SK-N-MC (cell line): ENCODE measurements around the gene RNASEH2A.

ENCODE experiments used
- EZH2 ChIP-seq: fragments of 200-600 bp; sonication (generic); IDR thresholded peaks from one replicate; pipeline ENCODE4 v1.6.1; 2017; ENCODE audit warnings: antibody characterized with exemption
- POLR2AphosphoS5 ChIP-seq: IDR thresholded peaks from 2 replicates; pipeline ENCODE4 v1.6.1; 2012; ENCODE audit warnings: mild to moderate bottlenecking, low read depth, low read length, borderline replicate concordance

- TF ChIP-seq POLR2AphosphoS5: no peak
- no peak for TF ChIP-seq EZH2
Observed at GRCh38 chr19:12794971-12795381, 11.4 kb upstream of the RNASEH2A start.
